ENCODE results near the gene TRMO. TPM values are rescaled to one million over a fixed set of nuclear protein-coding genes. Genes with fewer than 3 reads are reported as not detected.

TRMO gene
- total and polyA plus RNA-seq, 2 of the 8 experiments (the other 6 are each of a cell fraction or from before 2014, with no cell fraction given), result 4.6 to 5.6 TPM

DNA sequence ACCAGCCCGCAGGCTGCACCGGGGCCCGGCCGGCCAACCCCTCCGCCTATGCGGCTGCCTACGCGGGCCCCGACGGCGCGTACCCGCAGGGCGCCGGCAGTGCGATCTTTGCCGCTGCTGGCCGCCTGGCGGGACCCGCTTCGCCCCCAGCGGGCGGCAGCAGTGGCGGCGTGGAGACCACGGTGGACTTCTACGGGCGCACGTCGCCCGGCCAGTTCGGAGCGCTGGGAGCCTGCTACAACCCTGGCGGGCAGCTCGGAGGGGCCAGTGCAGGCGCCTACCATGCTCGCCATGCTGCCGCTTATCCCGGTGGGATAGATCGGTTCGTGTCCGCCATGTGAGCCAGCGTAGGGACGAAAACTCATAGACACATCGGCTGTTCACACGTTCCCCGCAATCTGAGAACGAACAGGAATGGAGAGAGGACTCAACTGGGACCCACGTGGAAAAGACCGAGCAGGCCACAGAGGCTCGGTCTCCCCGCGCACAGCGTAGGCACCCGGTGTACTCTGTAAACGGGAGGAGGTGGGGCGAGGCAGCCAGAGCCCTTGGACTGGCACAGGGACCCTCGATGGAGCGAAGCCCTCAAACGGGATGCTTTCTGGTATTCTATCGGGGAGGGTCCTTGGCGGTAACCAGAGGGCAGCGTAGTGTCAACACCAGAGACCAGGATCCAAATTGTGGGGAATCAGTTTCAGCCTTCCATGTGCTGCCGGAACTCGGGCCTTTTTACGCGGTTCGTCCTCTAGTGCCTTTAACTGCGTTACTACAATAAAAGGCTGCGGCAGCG lies 67.4 kb downstream of the TRMO start (continued):
- TF ChIP-seq ATF2 (IDR thresholded peaks at IDR 0.05; ENCODE audit: low read length), result no peak
- peak; percentile 99 for TF ChIP-seq SUZ12 (IDR thresholded peaks at IDR 0.05; ENCODE audit: low read length)
- no peak for TF ChIP-seq FOSL1 (IDR thresholded peaks at IDR 0.05; ENCODE audit: insufficient read depth, low read depth, low read length)
- no peak for TF ChIP-seq GABPA (IDR thresholded peaks at IDR 0.05; ENCODE audit: borderline replicate concordance, insufficient read depth, low read length)
- TF ChIP-seq MAX (IDR thresholded peaks at IDR 0.05), result peak; percentile 6; the same call in 1 of the 2 replicates

Small RNA genes within 50 kb of the gene (small RNA-seq; reads per million reads assigned to genes)
- gene RF00019 (ENCODE audit: insufficient read depth), result not detected

Other genes starting within 250 kb of the TRMO start
- 2.6 and 3.1 TPM in 2 replicates for gene XPA, start 225.2 kb downstream of the TRMO start, total RNA-seq (2021; fragmentation: NEBNext Ultra II Directional; extraction: Animal tissue kit (Norgen Biotek cat#: 25700))
- gene XPA, start 225.2 kb downstream of the TRMO start, polyA plus RNA-seq (2011; rRNA removed), result 0.17 and 0.24 TPM in 2 replicates
- not detected in 2 replicates for gene FOXE1, start 69.3 kb downstream of the TRMO start, total RNA-seq (2021; fragmentation: NEBNext Ultra II Directional; extraction: Animal tissue kit (Norgen Biotek cat#: 25700))
- 0.03 TPM in 2 replicates for gene FOXE1, start 69.3 kb downstream of the TRMO start, polyA plus RNA-seq (2011; rRNA removed)
- not detected in 2 replicates for gene HEMGN, start 15.7 kb upstream of the TRMO start, total RNA-seq (2021; fragmentation: NEBNext Ultra II Directional; extraction: Animal tissue kit (Norgen Biotek cat#: 25700))
- gene HEMGN, start 15.7 kb upstream of the TRMO start, polyA plus RNA-seq (2011; rRNA removed), result not detected in 2 replicates
- 77.0 and 88.1 TPM in 2 replicates for gene ANP32B, start 60.8 kb upstream of the TRMO start, total RNA-seq (2021; fragmentation: NEBNext Ultra II Directional; extraction: Animal tissue kit (Norgen Biotek cat#: 25700))
- gene ANP32B, start 60.8 kb upstream of the TRMO start, polyA plus RNA-seq (2011; rRNA removed), result 5.5 and 7.6 TPM in 2 replicates
- 64.0 and 67.3 TPM in 2 replicates for gene NANS, start 134.2 kb upstream of the TRMO start, total RNA-seq (2021; fragmentation: NEBNext Ultra II Directional; extraction: Animal tissue kit (Norgen Biotek cat#: 25700))
- gene NANS, start 134.2 kb upstream of the TRMO start, polyA plus RNA-seq (2011; rRNA removed), result 56.5 and 63.7 TPM in 2 replicates
- gene TRIM14, start 196.7 kb upstream of the TRMO start, total RNA-seq (2021; fragmentation: NEBNext Ultra II Directional; extraction: Animal tissue kit (Norgen Biotek cat#: 25700)), result 18.7 and 19.4 TPM in 2 replicates
- 9.2 and 13.0 TPM in 2 replicates for gene TRIM14, start 196.7 kb upstream of the TRMO start, polyA plus RNA-seq (2011; rRNA removed)

All from H1 (cell line).